Retinal pigment epithelial cell (primary cell): ENCODE measurements around the gene ST8SIA4.

Experiments used
- DNase-seq: peaks from one replicate; pipeline ENCODE4 v3.0.0-alpha.2; 2010; ENCODE audit warnings: low read depth
- H3K4me3 ChIP-seq: 2 replicates; pipeline ENCODE4 v1.5.1; 2011; ENCODE audit warnings: mild to moderate bottlenecking, low read length, control low read depth, moderate library complexity
- TF ChIP-seq, protein P1 (sequence below): conservative IDR thresholded peaks from 2 replicates; pipeline ENCODE4 v1.5.1; 2011; ENCODE audit warnings: low read depth, low read length, control low read depth, inconsistent platforms

ST8SIA4 gene

DNA sequence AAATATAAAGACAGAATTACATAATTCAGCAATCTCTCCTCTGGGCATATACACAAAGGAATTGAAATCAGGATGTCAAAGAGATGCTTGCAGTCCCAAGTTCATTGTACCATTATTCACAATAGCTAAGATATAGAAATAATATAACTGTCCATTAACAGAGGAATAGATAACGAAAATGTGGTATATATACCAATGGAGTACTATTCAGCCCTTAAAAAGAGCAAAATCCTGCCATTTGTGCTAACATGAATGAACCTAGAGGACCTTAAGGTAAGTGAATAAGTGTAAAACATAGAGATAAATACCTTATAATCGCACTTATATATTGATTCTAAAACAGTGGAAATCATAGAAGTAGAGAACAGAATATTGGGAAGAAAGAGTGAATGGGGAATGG lies 7.0 kb downstream of the ST8SIA4 start:
- H3K4me3 ChIP-seq, result no peak overlapping the region
- DNase-seq, result no peak
- TF ChIP-seq, protein P1, sequence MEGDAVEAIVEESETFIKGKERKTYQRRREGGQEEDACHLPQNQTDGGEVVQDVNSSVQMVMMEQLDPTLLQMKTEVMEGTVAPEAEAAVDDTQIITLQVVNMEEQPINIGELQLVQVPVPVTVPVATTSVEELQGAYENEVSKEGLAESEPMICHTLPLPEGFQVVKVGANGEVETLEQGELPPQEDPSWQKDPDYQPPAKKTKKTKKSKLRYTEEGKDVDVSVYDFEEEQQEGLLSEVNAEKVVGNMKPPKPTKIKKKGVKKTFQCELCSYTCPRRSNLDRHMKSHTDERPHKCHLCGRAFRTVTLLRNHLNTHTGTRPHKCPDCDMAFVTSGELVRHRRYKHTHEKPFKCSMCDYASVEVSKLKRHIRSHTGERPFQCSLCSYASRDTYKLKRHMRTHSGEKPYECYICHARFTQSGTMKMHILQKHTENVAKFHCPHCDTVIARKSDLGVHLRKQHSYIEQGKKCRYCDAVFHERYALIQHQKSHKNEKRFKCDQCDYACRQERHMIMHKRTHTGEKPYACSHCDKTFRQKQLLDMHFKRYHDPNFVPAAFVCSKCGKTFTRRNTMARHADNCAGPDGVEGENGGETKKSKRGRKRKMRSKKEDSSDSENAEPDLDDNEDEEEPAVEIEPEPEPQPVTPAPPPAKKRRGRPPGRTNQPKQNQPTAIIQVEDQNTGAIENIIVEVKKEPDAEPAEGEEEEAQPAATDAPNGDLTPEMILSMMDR, result no peak

DNA sequence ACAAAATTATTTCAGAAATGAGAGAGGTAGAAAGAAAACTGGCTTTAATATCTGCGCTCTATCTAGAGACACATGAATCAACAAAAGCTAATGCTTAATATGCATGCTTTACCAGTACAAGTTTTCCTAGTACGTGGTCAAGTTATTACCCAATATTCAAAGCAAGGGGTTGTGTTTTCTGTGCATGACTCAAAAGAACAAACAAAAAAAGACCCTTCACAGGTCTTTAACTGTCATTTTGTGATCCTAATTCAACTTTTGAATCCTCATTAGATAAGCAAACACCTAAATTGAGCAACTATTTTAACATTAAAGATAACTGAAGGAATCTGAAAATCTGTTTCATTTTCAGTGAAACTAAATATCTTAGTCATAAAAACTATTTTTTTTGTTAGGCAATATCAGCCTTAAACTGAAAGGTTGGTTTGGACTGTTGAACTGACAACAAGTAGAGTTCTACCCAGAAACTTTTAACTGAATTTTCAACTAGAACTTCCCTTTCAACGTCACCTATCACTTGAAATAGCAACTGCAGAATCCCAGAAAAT lies 12.5 kb downstream of the ST8SIA4 start:
- no peak overlapping the region for H3K4me3 ChIP-seq
- TF ChIP-seq, protein P1, result no peak
- DNase-seq, result no peak

DNA sequence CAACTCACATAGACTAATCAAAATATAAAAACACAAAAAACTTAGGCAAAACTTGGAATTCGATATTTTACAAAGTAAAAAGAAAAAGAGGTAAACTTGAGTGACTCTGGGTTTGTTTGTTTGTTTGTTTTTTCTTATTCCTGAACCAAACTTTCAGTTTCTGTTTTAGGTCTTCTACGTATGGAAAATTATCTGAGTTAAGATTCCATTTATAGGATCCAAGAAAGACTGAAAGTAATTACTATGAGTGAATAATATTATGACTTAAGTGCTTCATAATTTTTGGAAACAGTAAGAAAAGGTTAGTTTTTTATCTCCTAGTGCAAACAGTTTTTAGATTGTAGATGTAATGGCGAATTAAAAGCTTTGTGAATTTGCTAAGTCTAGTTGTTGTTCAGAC lies 13.2 kb downstream of the ST8SIA4 start:
- H3K4me3 ChIP-seq, result no peak overlapping the region
- no peak for DNase-seq
- TF ChIP-seq, protein P1, result no peak

DNA sequence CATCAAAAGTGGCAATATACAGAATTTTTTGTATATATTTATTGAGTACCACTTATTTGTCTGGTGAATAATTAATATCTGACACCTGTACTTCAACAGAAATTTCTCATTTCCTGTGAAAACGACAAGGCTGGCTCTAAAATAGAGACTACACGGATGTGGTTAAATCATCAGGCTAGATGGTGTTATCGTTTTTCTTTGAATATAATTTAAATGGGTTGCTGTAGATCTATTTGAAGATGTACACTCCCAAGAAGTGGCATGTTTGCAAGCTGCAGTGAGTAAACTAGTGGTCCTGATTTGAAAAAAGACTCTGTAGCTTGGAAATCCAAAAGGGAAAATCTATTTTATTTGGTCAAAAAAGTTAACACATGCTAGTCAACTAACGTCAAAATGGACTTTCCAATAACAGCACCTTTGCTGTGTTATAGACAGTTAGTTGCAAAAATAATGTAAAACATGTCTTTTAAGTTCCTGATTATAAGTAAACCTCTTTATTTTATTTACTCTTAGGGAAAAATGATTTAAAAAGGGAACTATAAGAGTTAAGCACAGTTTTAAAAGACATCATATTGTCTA lies 13.8 kb downstream of the ST8SIA4 start:
- TF ChIP-seq, protein P1, result no peak
- no peak overlapping the region for H3K4me3 ChIP-seq

DNA sequence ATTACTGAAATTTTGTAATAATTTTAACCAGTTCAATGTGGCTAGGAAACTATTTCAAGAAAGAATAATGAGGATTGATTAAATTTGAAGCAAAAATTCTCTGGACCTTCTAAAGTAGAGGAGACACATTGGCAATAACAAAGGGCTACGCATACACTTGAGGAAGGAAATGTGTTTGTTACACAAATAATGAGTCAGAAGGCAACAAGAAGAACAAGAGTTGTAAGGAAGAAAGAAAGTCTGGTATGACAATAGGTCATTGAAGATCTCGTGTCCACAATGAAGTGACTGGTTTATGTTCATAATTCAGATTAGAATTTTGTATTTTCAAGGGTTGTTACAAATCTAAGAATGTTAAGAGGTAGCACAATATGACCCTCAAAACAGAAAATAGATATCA lies 25.8 kb downstream of the ST8SIA4 start:
- TF ChIP-seq, protein P1, result no peak
- no peak overlapping the region for H3K4me3 ChIP-seq
- no peak for DNase-seq

More for the DNA sequence above, 13.8 kb downstream of the ST8SIA4 start:
- no peak for DNase-seq

DNA sequence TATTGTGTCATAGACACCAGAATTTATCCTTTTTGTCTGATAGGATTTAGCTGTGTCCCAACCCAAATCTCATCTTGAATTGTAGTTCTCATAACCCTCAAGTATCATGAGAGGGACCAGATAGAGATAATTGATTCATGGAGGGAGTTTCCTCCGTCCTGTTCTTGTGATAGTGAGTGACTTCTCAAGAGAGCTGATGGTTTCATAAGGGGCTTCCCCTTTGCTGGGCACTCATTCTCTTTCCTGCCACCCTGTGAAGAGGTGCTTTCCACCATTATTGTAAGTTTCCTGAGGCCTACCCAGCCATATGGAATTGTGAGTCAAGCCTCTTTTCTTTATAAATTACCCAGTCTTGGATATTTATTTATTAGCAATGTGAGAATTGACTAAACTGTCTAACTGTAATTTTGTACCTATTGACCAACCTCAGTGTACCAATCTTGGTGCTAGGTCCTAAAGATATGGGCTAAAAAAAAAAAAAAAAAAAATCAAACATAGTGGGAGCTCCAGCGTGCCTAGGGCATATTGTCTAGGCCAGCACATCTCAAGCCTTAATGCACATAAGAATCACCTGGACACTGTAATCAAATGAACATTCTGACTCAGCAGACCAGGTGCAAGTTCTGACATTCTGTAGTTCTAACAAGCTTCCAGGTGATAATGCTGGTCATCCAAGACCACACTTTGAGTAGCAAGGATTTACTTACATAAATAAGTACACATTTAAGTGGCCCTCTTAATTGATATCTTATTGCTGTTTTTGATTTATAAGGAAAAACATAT lies 30.5 kb downstream of the ST8SIA4 start:
- H3K4me3 ChIP-seq, result no peak overlapping the region
- TF ChIP-seq, protein P1, result no peak
- no peak for DNase-seq
